Naive thymus-derived CD4-positive, alpha-beta T cell (primary cell): ENCODE measurements around the gene ALG11. TPM values are rescaled to one million over a fixed set of nuclear protein-coding genes. Genes with fewer than 3 reads are reported as not detected.
A peak's percentile ranks its signal among the peaks of the same experiment; 100 is the strongest.

Source experiments
- ATAC-seq: fragments of 150-1000 bp; cut with Tn5 transposase; 2 replicates; pipeline ENCODE4 v1.10.0; 2021; ENCODE audit warnings: mild to moderate bottlenecking, moderate library complexity
- CTCF ChIA-PET: fragments of 350-600 bp; sonication (Branson Sonifier 250); formaldehyde crosslinking; loops from one replicate; lab custom pipeline; 2021; ENCODE audit warnings: antibody characterized with exemption; lab: Charles Lee
- POLR2A ChIA-PET: fragments of 350-600 bp; sonication (Branson Sonifier 250); formaldehyde crosslinking; loops from one replicate; lab custom pipeline; 2021; ENCODE audit warnings: antibody characterized with exemption, inconsistent platforms; lab: Charles Lee
- DNase-seq, 9 donors: peaks; one replicate each; pipeline versions ENCODE4 v3.0.0 to v3.0.0-alpha.2; 2020 to 2022; ENCODE audit warnings: mixed read lengths in 1 of 9
- H3K27ac ChIP-seq: one replicate; pipeline ENCODE4 v1.7.0; 2013; ENCODE audit warnings: mild to moderate bottlenecking, low read depth, low read length, moderate library complexity
- H3K27me3 ChIP-seq, 2 donors: one replicate each; pipeline ENCODE4 v1.7.0; 2013; ENCODE audit warnings: low read length in 2 of 2, mild to moderate bottlenecking in 2 of 2, moderate library complexity in 2 of 2; ENCODE audit not compliant: control insufficient read depth in 2 of 2, insufficient read depth in 2 of 2
- H3K36me3 ChIP-seq, 3 experiments: 1 replicate in 2 of 3; 2 replicates in 1 of 3; pipeline ENCODE4 v1.7.0; 2013; ENCODE audit warnings: low read length in 3 of 3, mild to moderate bottlenecking in 3 of 3, moderate library complexity in 1 of 3; ENCODE audit not compliant: insufficient read depth in 3 of 3, control insufficient read depth in 2 of 3
- H3K4me1 ChIP-seq, 2 donors: one replicate each; pipeline ENCODE4 v1.7.0; 2013; ENCODE audit warnings: low read length in 2 of 2, mild to moderate bottlenecking in 2 of 2, moderate library complexity in 1 of 2; ENCODE audit not compliant: control insufficient read depth in 2 of 2, insufficient read depth in 2 of 2
- H3K4me3 ChIP-seq: 2 replicates; pipeline ENCODE4 v1.7.0; 2013; ENCODE audit warnings: mild to moderate bottlenecking, low read length
- H3K9me3 ChIP-seq, 3 experiments: 1 replicate in 2 of 3; 2 replicates in 1 of 3; pipeline ENCODE4 v1.7.0; 2013; ENCODE audit warnings: low read length in 3 of 3; ENCODE audit not compliant: control insufficient read depth in 2 of 3
- H3K27ac Mint-ChIP-seq, 9 donors: one replicate each; pipeline ENCODE4 v1.8.0; 2020 to 2022; ENCODE audit warnings: mixed read lengths in 9 of 9, mild to moderate bottlenecking in 8 of 9, moderate library complexity in 5 of 9, inconsistent platforms in 2 of 9
- H3K27me3 Mint-ChIP-seq, 5 donors: one replicate each; pipeline ENCODE4 v1.8.0; 2021 to 2022; ENCODE audit warnings: mixed read lengths in 5 of 5, mild to moderate bottlenecking in 1 of 5
- H3K36me3 Mint-ChIP-seq, 5 donors: one replicate each; pipeline ENCODE4 v1.8.0; 2020 to 2022; ENCODE audit warnings: mixed read lengths in 5 of 5, mild to moderate bottlenecking in 3 of 5, inconsistent platforms in 1 of 5
- H3K4me1 Mint-ChIP-seq, 7 donors: one replicate each; pipeline ENCODE4 v1.8.0; 2020 to 2022; ENCODE audit warnings: mixed read lengths in 7 of 7, mild to moderate bottlenecking in 3 of 7, inconsistent platforms in 1 of 7
- H3K4me3 Mint-ChIP-seq, 10 donors: one replicate each; pipeline ENCODE4 v1.8.0; 2020 to 2022; ENCODE audit warnings: mild to moderate bottlenecking in 10 of 10, mixed read lengths in 10 of 10, moderate library complexity in 6 of 10, inconsistent platforms in 2 of 10
- H3K9me3 Mint-ChIP-seq, 11 donors: one replicate each; pipeline ENCODE4 v1.8.0; 2020 to 2022; ENCODE audit warnings: mixed read lengths in 11 of 11, mild to moderate bottlenecking in 4 of 11, inconsistent platforms in 1 of 11, moderate library complexity in 1 of 11
- intact Hi-C, 2 donors: fragments of 100-400 bp; cut with micrococcal nuclease; formaldehyde crosslinking; loops; one replicate each; pipeline ENCODE4 v1.15.1; 2023
- polyA plus RNA-seq, 2 donors: library from polyadenylated mRNA; unstranded; fragments of 300-500 nt; fragmentation: Illumina TruSeq; gene quantifications; one replicate each; pipeline ENCODE4 v1.2.3, GENCODE V29; 2021
- total RNA-seq, 6 experiments: library from RNA in 5 of 6; stranded (reverse) in 5 of 6; gene quantifications; 1 replicate in 5 of 6; 2 replicates in 1 of 6; pipeline ENCODE4 v1.2.3 and lab custom pipeline; 2021 to 2026

Gene ALG11, protein sequence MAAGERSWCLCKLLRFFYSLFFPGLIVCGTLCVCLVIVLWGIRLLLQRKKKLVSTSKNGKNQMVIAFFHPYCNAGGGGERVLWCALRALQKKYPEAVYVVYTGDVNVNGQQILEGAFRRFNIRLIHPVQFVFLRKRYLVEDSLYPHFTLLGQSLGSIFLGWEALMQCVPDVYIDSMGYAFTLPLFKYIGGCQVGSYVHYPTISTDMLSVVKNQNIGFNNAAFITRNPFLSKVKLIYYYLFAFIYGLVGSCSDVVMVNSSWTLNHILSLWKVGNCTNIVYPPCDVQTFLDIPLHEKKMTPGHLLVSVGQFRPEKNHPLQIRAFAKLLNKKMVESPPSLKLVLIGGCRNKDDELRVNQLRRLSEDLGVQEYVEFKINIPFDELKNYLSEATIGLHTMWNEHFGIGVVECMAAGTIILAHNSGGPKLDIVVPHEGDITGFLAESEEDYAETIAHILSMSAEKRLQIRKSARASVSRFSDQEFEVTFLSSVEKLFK
- total RNA-seq, result 10 to 100 TPM; 29.3 to 45.6 (median 38.3) TPM
- 10 to 100 TPM; 22.6 to 31.5 TPM for polyA plus RNA-seq
- 16.2 reads per million, percentile 46 among the genes with 10 or more reads in this experiment for total RNA-seq (lab: John Stamatoyannopoulos, UW)

DNA sequence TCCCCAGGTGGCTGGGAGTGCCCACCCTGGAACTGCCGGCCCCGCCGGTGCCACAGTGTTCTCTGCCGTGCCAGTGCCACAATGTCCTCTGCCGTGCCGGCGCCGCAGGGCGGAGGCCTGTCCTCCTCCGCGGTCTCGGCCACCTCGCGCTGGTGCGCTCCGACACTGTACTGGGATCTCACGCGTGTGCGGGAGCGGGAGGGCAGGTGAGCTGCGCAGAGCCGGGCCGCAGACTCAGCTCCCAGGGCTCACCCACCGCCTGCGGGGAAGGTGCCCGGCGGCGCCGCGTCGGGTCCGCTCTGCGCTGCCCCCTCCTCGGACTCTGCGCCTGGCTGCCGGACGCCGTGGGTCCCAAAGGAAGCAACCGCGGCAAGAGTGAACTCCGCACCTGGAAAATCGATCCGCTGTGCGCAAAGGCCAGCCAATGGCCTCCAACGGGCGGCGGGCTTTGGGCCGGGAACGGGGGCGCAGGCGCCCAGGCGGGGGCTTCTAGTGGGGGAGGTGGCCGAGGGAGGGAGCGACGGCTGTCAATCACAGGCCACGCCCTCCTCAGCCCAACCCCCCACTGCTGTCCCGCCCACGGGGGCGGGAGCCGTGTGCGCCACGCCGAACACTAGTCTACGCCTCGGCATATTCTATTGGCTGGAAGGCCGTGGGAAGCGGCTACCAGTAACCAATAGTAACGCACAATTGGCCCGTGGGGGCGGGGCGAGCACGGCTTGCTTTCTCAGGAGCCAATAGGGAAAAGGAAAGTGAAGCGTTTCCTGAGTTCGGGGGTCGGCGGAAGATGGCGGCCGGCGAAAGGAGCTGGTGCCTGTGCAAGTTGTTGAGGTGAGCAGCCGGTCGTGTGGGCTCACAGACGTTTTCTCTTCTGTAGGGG is at the start of gene ALG11:
Gene ALG11, plus strand, starts transcription at position 767 of the 880 bp plus-strand sequence. Its CDS starts 21 bp downstream, at position 788.
- Mint-ChIP-seq H3K27ac (peak within 1 kb of the TSS; percentile 88 to 99 (median 95)), H3K36me3 (peaks cover 0 to 18% (median 6%) of the 10 kb centered on the region in 5 donors), H3K4me1 (peaks cover 19 to 45% (median 29%) of the 10 kb centered on the region in 7 donors), H3K4me3 (peak within 1 kb of the TSS; percentile 90 to 100 (median 99)), H3K9me3 (peaks cover 0 to 3% (median 0%) of the 10 kb centered on the region in 11 donors), H3K27me3 (peaks cover 14 to 38% (median 23%) of the 10 kb centered on the region in 5 donors)
- POLR2A ChIA-PET, result interaction anchor here (0.7 to 1.3 kb wide), 5 partner anchors 9 to 640 kb away, joined by 3 to 6 read pairs (median 4); partner anchors contain the start of genes INTS6 and SUGT1
- intact Hi-C loops, result loop anchor here (1.0 to 5.0 kb wide), 19 partner anchors 11 to 1887 kb away; partner anchors contain the start of genes CKAP2 (in 2 of the 2), INTS6 (in 2 of the 2), SUGT1 (in 2 of the 2) and DHRS12 (in 1 of the 2)
- ATAC-seq (peak; percentile 100), DNase-seq (peak; percentile 98 to 100 (median 99))
- H3K27me3 ChIP-seq, result no peaks in the 10 kb centered on the region
- H3K4me3 ChIP-seq, result peak within 1 kb of the TSS; percentile 92
- H3K4me1 ChIP-seq, result peaks cover 9 to 16% of the 10 kb centered on the region in 2 donors
- CTCF ChIA-PET, result interaction anchor here (1.3 kb wide), 1 partner anchor 117 kb away, joined by 4 read pairs; the partner anchor contains the start of gene NEK5
- H3K27ac ChIP-seq, result peak within 1 kb of the TSS; percentile 76
- H3K9me3 ChIP-seq, result no peaks in the 10 kb centered on the region
- peaks cover 0 to 8% (median 0%) of the 10 kb centered on the region in 3 experiments for H3K36me3 ChIP-seq

DNA sequence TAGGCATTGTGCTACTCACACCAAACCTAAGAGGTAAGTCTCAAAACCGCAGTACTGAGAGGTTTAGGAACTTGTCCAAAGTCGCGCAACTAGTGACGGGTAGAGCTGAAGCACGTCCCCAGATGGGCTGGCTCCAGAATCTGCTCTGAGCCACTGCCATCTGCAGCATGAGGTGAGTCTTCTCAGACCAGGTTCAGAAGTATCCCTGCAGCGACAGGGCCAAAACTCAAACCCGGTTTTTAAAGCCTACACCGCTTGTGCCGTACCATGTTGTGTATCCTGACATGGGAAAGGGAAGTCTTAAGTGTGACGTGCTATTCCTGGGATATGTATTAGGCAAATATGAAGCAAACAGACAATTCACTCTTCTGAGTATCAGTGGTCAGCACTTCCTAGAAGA is 46.0 kb upstream of the ALG11 start:
- Histone ChIP-seq H3K36me3 (no peaks in the 10 kb centered on the region), H3K4me3 (no peak overlapping the region), H3K4me1 (peaks cover 8 to 31% of the 10 kb centered on the region in 2 donors), H3K27ac (no peak overlapping the region), H3K9me3 (no peaks in the 10 kb centered on the region), H3K27me3 (no peaks in the 10 kb centered on the region)
- Mint-ChIP-seq H3K27ac (peak overlapping the region in 2 of 9 donors; percentile 47 to 62), H3K9me3 (no peaks in the 10 kb centered on the region), H3K36me3 (peaks cover 0 to 3% (median 0%) of the 10 kb centered on the region in 5 donors), H3K4me3 (peak overlapping the region in 4 of 10 donors; percentile 30 to 76 (median 46)), H3K27me3 (no peaks in the 10 kb centered on the region), H3K4me1 (peaks cover 13 to 53% (median 47%) of the 10 kb centered on the region in 7 donors)
- ChIA-PET POLR2A (interaction anchor here (1.4 kb wide), 1 partner anchor 54 kb away, joined by 3 read pairs; no protein-coding TSS in a partner anchor), CTCF (no interaction called here)
- ATAC-seq (no peak), DNase-seq (no peak)
- intact Hi-C loops, result no loop called here

DNA sequence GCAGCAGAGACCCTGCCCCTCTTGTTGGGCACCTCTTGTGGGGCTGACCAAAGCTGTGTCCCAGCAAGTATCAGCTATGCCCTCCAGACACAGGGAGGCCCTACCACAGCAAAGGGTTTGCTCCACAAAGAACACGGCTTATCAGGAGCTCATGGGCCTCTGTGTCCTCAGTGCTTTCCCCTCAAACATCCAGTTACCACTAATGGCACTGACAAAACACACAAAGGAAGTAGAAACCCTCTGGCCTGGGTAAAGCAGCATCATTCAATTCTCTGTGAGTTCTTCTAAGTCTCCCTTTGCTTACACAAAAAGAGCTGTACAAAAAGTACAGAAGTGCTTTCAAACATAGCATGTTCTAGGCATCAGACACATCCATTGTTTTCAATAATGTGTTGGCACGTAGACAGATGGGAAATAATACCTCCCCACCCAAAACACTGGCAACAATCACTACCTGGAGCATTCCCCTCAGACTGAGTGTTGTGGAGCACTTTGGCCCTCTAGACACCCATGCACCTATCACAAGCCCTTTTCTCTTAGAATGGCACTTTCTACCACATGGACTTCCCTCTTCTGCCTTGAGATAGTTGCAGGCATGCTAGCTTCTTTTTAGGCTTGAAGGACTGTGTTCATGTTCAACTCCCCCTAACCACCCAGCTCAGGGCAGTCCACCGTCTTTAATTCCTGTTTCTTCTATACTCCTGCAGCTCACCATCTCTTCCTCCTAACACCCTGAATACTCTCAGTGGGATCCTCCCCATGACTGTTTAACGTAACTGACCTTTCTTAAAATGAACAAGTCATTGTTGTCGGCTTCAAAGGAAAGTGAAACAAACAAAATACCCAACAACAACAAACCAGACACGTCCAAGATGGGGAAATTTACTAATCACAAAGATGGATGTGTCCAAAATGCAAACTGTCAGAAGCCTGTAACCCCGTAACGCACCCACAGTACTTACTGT is 44.4 kb upstream of the ALG11 start:
- Mint-ChIP-seq H3K4me1 (peaks cover 13 to 53% (median 44%) of the 10 kb centered on the region in 7 donors), H3K9me3 (no peaks in the 10 kb centered on the region), H3K27ac (peak overlapping the region in 7 of 9 donors; percentile 1 to 70 (median 58)), H3K27me3 (no peaks in the 10 kb centered on the region), H3K36me3 (no peaks in the 10 kb centered on the region), H3K4me3 (peak overlapping the region in 6 of 10 donors; percentile 4 to 59 (median 26))
- intact Hi-C loops, result no loop called here
- H3K27me3 ChIP-seq, result no peaks in the 10 kb centered on the region
- ATAC-seq, result no peak
- DNase-seq, result no peak
- H3K36me3 ChIP-seq, result no peaks in the 10 kb centered on the region
- no peak overlapping the region for H3K4me3 ChIP-seq
- ChIA-PET CTCF (no interaction called here), POLR2A (no interaction called here)
- peaks cover 8 to 31% of the 10 kb centered on the region in 2 donors for H3K4me1 ChIP-seq
- no peaks in the 10 kb centered on the region for H3K9me3 ChIP-seq
- no peak overlapping the region for H3K27ac ChIP-seq

DNA sequence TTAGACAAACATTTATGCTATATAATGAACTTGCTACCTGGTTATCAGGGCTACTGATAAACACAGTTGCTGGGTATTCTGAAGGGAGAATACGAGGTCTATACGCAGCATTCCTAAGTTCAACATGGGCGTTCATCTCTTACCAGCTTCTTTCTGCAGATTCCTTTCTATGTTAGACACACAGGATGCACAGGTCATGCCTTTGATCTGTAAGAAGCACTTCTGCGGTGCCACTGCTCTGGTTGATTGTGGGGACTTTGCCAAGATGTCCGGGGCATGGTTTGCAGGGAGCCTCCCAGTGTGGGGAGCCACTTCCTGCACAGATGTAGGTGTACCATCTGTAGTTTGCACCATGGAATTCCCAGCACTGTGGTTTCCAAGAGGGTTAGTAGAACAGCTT is 41.8 kb upstream of the ALG11 start:
- DNase-seq, result peak in 6 of 9 donors; percentile 21 to 40 (median 31)
- Histone ChIP-seq H3K27ac (no peak overlapping the region), H3K4me3 (no peak overlapping the region), H3K4me1 (peaks cover 8 to 31% of the 10 kb centered on the region in 2 donors), H3K36me3 (no peaks in the 10 kb centered on the region), H3K27me3 (no peaks in the 10 kb centered on the region), H3K9me3 (no peaks in the 10 kb centered on the region)
- peak overlapping the region in 8 of 10 donors; percentile 45 to 75 (median 62) for H3K4me3 Mint-ChIP-seq
- peaks cover 13 to 51% (median 44%) of the 10 kb centered on the region in 7 donors for H3K4me1 Mint-ChIP-seq
- ChIA-PET POLR2A (interaction anchor here (0.6 to 1.8 kb wide), 4 partner anchors 11 to 28 kb away, joined by 3 to 7 read pairs (median 4); no protein-coding TSS in a partner anchor), CTCF (interaction anchor here (0.5 to 1.6 kb wide), 2 partner anchors 19 to 74 kb away, joined by 3 to 5 read pairs; no protein-coding TSS in a partner anchor)
- no peaks in the 10 kb centered on the region for H3K36me3 Mint-ChIP-seq
- H3K9me3 Mint-ChIP-seq, result no peaks in the 10 kb centered on the region
- H3K27me3 Mint-ChIP-seq, result no peaks in the 10 kb centered on the region
- intact Hi-C loops, result loop anchor here in 1 of 2 donors (1.0 kb wide), 1 partner anchor 28 kb away; no protein-coding TSS in a partner anchor
- peak; percentile 56 for ATAC-seq
- H3K27ac Mint-ChIP-seq, result peak overlapping the region in 5 of 9 donors; percentile 14 to 86 (median 53)

DNA sequence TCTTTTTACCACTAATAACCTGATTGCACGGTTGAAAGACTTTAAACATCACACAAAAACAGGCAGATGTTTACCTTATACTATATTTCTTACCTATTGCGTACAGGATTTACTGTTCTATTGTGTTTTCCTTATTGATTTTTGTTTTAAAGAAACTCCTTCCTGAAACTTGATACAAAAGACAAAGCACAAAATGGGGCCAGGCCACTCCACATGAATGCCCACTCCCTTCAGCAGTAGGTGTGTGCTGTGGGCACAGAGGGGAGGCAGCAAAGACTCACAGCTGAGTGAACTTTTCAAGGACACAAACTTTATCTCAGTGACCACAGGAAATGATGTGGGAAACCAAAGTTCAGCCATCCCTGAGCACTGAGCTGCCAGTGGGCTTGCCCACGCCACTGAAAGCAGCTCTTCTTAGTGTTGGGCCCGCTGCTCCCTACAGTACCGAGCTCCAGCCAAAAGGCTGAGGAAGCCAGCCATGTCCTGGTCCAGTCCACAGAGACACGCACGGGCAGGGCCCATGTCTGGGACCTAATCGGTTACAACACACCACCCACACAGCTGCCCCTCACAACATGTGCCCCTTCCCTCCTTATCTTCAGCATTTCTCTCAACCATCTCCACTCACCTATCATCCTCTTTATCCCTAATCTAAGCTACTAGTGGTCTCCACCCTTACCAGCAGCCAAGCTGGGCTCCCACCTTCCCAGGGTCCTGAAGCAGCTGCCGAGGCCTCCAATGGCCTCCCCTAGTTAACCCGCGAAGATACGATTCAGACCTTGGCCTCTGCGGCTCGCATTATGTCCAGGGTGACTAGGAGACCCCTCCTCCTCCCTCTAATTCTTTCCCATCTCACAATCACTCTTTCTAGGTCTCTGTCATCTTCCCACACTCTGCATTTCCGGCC is 40.4 kb upstream of the ALG11 start:
- no peaks in the 10 kb centered on the region for H3K27me3 Mint-ChIP-seq
- peak overlapping the region in 2 of 9 donors; percentile 58 to 78 for H3K27ac Mint-ChIP-seq
- H3K27ac ChIP-seq, result no peak overlapping the region
- no peaks in the 10 kb centered on the region for H3K9me3 ChIP-seq
- H3K4me1 Mint-ChIP-seq, result peaks cover 9 to 37% (median 32%) of the 10 kb centered on the region in 7 donors
- intact Hi-C loops, result no loop called here
- no peaks in the 10 kb centered on the region for H3K36me3 ChIP-seq
- ATAC-seq, result no peak
- peak overlapping the region in 1 of 10 donors; percentile 22 for H3K4me3 Mint-ChIP-seq
- no peak overlapping the region for H3K4me3 ChIP-seq
- H3K36me3 Mint-ChIP-seq, result no peaks in the 10 kb centered on the region
- no peak for DNase-seq
- ChIA-PET CTCF (interaction anchor here (0.9 to 1.6 kb wide), 2 partner anchors 11 to 76 kb away, joined by 3 to 5 read pairs; no protein-coding TSS in a partner anchor), POLR2A (no interaction called here)
- H3K4me1 ChIP-seq, result peaks cover 8 to 27% of the 10 kb centered on the region in 2 donors
- no peaks in the 10 kb centered on the region for H3K9me3 Mint-ChIP-seq
- H3K27me3 ChIP-seq, result no peaks in the 10 kb centered on the region
